GM18502 (cell line): ENCODE measurements around the gene ADAMTSL1.
"Not testable (repeated sequence)": the region's sequence is repeated elsewhere in the genome, so short reads cannot be mapped to it uniquely, and the experiment has no call there.

ENCODE experiments used
- ATAC-seq: cut with Tn5 transposase; IDR thresholded peaks from one replicate; pipeline ENCODE4 v1.9.1; 2021; ENCODE audit warnings: mild to moderate bottlenecking; ENCODE audit not compliant: unreplicated experiment, poor library complexity

Gene ADAMTSL1

DNA sequence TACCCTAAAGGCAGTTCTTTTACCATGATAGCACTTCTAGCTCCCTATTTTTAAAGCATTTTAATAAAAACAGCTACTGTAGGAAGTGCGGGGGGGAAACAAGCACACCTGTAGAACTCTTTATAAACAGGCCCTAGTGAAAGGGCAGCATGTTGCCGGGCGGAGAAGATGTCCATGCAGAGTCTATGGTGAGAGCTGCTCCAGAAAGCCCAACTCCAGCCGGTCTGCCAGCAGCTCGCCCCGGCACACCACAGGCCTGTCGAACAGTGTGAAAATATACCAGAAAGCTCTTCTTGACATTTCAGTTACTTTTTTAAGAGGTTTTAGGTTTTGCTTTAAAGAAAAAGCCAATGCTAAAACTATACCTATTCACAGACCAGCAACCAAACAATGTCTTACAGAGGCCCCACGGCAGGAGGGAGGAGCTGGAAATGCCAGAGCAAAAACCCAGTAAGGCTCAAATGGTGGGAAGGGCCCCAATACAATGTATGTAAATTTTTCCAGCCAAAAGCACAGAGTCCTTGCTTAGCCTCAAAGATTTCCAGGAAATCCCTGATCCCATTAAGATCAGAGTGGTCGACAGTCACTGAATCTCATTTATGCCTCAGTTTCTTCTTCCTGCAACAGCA is 437.9 kb downstream of the ADAMTSL1 start:
- no peak for ATAC-seq

GRCh38 chr9:18920141-18921084 is 446.5 kb downstream of the ADAMTSL1 start:
- ATAC-seq: no peak

- no peak for ATAC-seq
Observed at GRCh38 chr9:18921366-18922075, 447.6 kb downstream of the ADAMTSL1 start.

GRCh38 chr9:18922161-18922885 is 448.4 kb downstream of the ADAMTSL1 start:
- no peak for ATAC-seq

DNA sequence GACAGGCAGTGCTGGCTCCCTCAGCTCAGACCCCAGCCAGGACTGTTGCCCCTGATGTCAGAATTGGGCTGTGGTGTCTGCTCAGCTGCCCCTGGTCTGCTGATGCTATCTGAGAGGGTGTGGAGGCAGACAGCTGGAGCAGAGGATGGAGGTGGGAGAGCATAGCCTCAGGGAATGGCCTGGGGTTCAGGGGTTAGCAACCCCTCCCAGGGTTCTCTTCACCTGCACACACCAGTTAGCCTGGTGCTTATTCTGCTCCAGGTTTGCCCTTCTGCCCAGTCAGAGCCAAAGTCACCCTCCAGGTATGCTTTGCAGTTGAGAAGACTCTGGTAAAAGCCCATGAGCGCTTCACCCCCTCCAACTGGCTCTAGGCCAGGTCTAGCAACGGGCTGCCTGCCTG is 449.2 kb downstream of the ADAMTSL1 start:
- ATAC-seq: no peak

DNA sequence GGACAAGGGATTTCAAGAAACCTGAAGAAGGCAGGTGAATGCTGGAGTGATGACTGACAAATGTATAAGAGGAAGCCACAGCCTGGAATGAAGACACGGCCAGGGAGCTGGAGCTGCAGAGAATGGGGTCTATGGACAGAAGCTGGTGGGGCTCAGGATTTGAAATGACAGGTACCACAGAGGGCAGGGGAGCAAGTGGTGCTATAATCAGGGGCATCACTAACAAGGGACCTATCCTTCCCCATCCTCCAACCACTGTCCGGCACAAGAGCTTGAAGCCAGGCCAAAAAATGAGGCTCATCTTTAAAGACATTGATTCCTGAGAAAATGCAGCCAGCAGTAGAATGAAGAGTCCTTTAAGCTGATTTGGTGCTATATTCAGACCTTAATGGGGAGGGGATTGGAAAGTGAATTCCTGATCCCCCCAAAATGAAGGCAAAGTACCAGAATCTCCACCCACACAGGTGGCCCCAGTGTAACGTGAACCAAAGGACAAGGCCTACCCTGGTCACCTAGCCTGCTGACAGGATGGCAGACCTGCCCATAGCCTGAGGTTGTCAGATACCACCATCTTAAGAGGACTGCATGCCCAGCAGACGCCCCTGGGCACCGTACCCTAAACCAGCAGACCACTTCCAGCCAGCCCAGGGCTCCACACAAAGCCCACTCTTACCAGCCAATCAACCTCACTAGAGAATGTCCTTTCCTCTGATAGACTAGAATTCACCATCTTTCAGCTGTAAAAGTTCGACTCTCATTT is 449.9 kb downstream of the ADAMTSL1 start:
- ATAC-seq: no peak

DNA sequence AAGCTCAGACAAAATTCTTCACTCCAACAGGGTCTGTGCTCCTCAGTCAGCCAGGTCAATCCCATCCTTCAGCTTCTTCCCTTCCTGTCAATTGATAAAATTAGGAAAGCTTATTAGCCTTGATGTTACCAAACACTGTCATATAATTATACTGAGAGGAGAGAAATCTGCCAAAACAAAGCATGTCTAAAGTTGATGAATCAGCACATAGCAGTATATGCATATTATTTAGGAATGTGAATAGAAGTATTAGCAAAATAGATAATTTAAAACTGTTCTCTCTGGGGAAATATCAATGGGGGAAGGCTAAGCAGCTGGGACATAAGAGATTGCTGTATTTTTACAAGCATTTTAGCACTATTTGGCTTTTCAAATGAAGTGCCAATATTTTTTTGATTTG is 451.9 kb downstream of the ADAMTSL1 start:
- no peak for ATAC-seq

GRCh38 chr9:18926513-18926912 is 452.6 kb downstream of the ADAMTSL1 start:
- ATAC-seq: no peak

- ATAC-seq: no peak
Observed at GRCh38 chr9:18928711-18929110, 454.8 kb downstream of the ADAMTSL1 start.

DNA sequence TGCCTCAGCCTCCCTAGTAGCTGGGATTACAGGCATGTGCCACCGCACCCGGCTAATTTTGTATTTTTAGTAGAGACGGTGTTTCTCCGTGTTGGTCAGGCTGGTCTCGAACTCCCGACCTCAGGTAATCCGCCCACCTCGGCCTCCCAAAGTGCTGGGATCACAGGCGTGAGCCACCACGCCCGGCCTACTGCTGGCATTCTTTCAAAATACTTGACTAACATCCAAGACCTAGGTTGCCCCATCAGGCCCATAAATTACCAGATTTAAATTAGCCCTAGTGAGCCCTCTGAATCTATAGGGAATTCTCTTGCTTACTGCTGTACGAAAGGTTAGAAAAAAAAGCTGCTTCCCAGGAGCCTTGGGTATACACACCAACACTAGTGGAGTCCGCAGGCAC is 456.7 kb downstream of the ADAMTSL1 start:
- not testable (repeated sequence) for ATAC-seq

DNA sequence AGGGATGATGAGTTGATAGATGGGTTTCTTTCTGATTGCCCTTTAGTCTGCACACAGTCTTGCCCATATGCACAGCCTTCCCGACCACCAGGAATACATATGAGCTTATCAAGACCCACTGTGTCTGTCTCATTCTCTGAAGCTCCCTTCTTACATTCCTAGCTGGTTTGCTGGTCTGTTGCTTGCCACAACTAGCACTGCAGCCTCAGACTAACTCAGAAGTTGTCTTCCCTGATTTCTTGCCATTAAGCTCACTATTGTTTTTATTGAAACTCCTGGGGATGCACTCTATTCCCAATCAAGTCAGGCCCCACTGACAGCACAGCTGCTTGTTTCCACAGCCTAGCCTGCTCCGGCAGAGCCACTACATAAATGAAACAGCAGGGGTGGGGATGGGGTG is 461.6 kb downstream of the ADAMTSL1 start:
- ATAC-seq: no peak

- no peak for ATAC-seq
Observed at GRCh38 chr9:18936094-18936871, 462.3 kb downstream of the ADAMTSL1 start.

GRCh38 chr9:18939943-18940342 is 466.0 kb downstream of the ADAMTSL1 start:
- no peak for ATAC-seq

- no peak for ATAC-seq
Observed at GRCh38 chr9:18941060-18941740, 467.2 kb downstream of the ADAMTSL1 start.

GRCh38 chr9:18942801-18943200 is 468.8 kb downstream of the ADAMTSL1 start:
- ATAC-seq: no peak

DNA sequence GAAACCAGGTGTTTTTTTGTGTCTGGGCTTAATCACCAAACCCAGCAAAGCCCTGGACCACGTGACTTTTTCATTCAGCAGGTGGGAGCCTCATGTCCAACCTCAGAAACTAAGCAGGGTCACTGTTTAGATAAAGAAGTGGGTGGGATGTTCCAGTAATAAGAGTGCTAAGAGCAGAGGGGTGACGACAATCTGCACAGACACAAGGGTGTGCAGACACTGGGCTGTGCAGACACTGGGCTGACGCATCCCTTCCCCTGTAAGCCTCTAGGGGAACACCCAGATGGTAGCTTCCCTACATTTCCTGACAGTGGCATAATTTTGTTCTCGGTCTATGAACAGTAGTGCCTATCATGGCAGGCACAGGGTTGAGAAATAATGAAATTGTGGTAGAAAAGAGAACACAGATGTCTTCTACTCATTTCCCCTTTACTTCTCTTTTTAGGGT is 474.0 kb downstream of the ADAMTSL1 start:
- ATAC-seq: no peak

GRCh38 chr9:18951936-18952335 is 478.0 kb downstream of the ADAMTSL1 start:
- ATAC-seq: no peak

DNA sequence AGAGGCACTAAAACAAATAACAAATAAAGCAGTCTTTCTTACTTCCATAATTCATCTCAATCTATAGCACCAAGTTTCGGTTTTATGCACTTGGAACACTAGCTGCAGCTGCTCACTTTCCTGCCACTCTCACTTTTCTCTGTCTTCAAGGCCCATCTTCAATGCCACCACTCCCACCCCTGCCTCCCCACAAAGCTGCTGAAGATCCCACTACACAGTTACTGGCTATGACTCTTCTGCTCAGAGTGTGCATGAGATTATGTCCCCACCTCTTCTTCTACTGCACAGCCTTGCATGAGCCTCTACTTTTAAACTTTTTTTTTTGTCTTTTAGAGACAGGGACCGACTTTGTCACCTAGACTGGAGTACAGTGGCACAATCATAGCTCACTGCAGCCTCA is 481.7 kb downstream of the ADAMTSL1 start:
- ATAC-seq: no peak
